Lung microvascular endothelial cell (primary cell): ENCODE measurements around the gene RUFY4. TPM values are rescaled to one million over a fixed set of nuclear protein-coding genes. Genes with fewer than 3 reads are reported as not detected.
"Not testable (repeated sequence)": the region's sequence is repeated elsewhere in the genome, so short reads cannot be mapped to it uniquely, and the experiment has no call there.

Experiments used
- DNase-seq, 2 donors: peaks; one replicate each; pipeline versions ENCODE4 v3.0.0 to v3.0.0-alpha.2; 2010; ENCODE audit warnings: low read depth in 2 of 2
- total RNA-seq: library from RNA; depleted of rRNA; stranded (reverse); fragments of >200 nt; gene quantifications from 2 replicates; pipeline ENCODE4 v1.2.1, GENCODE V29; 2014

RUFY4 gene
- total RNA-seq, 1 donor from 2014 or later = not detected

GRCh38 chr2:218030409-218031195, 38.5 kb upstream of the RUFY4 start:
- no peak for DNase-seq

GRCh38 chr2:218031261-218031660, 37.8 kb upstream of the RUFY4 start:
- DNase-seq = no peak

- DNase-seq = no peak
Observed at GRCh38 chr2:218031771-218032257, 37.2 kb upstream of the RUFY4 start.

- no peak for DNase-seq
Observed at GRCh38 chr2:218032336-218033171, 36.5 kb upstream of the RUFY4 start.

- DNase-seq = no peak
Observed at GRCh38 chr2:218033208-218033589, 35.9 kb upstream of the RUFY4 start.

- no peak for DNase-seq
Observed at GRCh38 chr2:218033590-218034496, 35.2 kb upstream of the RUFY4 start.

GRCh38 chr2:218034497-218035213, 34.4 kb upstream of the RUFY4 start:
- peak; percentile 55 to 59 for DNase-seq

GRCh38 chr2:218035463-218036100, 33.5 kb upstream of the RUFY4 start:
- DNase-seq = no peak

GRCh38 chr2:218036371-218036770, 32.7 kb upstream of the RUFY4 start:
- DNase-seq = no peak

GRCh38 chr2:218039171-218039570, 29.9 kb upstream of the RUFY4 start:
- no peak for DNase-seq

- no peak for DNase-seq
Observed at GRCh38 chr2:218040883-218041282, 28.2 kb upstream of the RUFY4 start.

- no peak for DNase-seq
Observed at GRCh38 chr2:218041302-218042168, 27.5 kb upstream of the RUFY4 start.

GRCh38 chr2:218043100-218043499, 26.0 kb upstream of the RUFY4 start:
- DNase-seq = no peak

- DNase-seq = no peak
Observed at GRCh38 chr2:218043701-218044109, 25.3 kb upstream of the RUFY4 start.

GRCh38 chr2:218044599-218044998, 24.5 kb upstream of the RUFY4 start:
- not testable (repeated sequence) for DNase-seq

GRCh38 chr2:218046238-218046637, 22.8 kb upstream of the RUFY4 start:
- no peak for DNase-seq

- no peak for DNase-seq
Observed at GRCh38 chr2:218047536-218048225, 21.4 kb upstream of the RUFY4 start.

- no peak for DNase-seq
Observed at GRCh38 chr2:218051903-218052302, 17.1 kb upstream of the RUFY4 start.

- no peak for DNase-seq
Observed at GRCh38 chr2:218059289-218059688, 9.8 kb upstream of the RUFY4 start.
